GM12878 (cell line): ENCODE data around the gene PLXNB2. TPM values are rescaled to one million over a fixed set of nuclear protein-coding genes. Genes with fewer than 3 reads are reported as not detected.

Experiments used
- ATAC-seq: fragments of 200-7000 bp; cut with Tn5 transposase; 3 replicates; pipeline ENCODE4 v1.9.1; 2020; ENCODE audit warnings: mild to moderate bottlenecking, moderate library complexity
- BruUV-seq: library from RNA; stranded (reverse); fragments of 400-500 nt; replicated peaks from 2 replicates; lab custom pipeline; 2021; lab: Mats Ljungman, UMichigan
- CTCF ChIA-PET: fragments of 300-600 bp; sonication (Branson Sonifier 250); formaldehyde crosslinking; extraction: SDS; loops from one replicate; lab custom pipeline; 2021; ENCODE audit warnings: inconsistent platforms; lab: Yijun Ruan, JAX
- POLR2A ChIA-PET: fragments of 350-600 bp; formaldehyde crosslinking; extraction: SDS; loops from one replicate; lab custom pipeline; 2021; ENCODE audit warnings: inconsistent platforms; lab: Charles Lee
- RAD21 ChIA-PET: fragments of 300-600 bp; sonication (Branson Sonifier 250); formaldehyde crosslinking; loops from one replicate; lab custom pipeline; 2023; ENCODE audit warnings: antibody characterized with exemption; ENCODE audit not compliant: unreplicated experiment; lab: Charles Lee
- SMC1A ChIA-PET: fragments of 300-600 bp; sonication (Branson Sonifier 250); formaldehyde crosslinking; loops from one replicate; lab custom pipeline; 2023; ENCODE audit not compliant: unreplicated experiment, uncharacterized antibody; lab: Charles Lee
- DNase-seq: peaks from one replicate; pipeline ENCODE4 v3.0.0-alpha.2; 2011; ENCODE audit warnings: low read depth, low spot score
- FAIRE-seq: peaks from 3 replicates; lab custom pipeline; 2011; peaks lifted over from hg19 to GRCh38; lab: Jason Lieb, UNC
- H2AFZ ChIP-seq: 2 replicates; pipeline ENCODE4 v1.6.0; 2011; ENCODE audit warnings: low read depth, low read length, control low read depth; ENCODE audit not compliant: control insufficient read depth
- H3K27ac ChIP-seq: 2 replicates; pipeline ENCODE4 v1.5.1; 2011; ENCODE audit warnings: control low read depth; ENCODE audit not compliant: control insufficient read depth, insufficient read depth
- H3K27me3 ChIP-seq, 2 experiments: replicated peaks in 1 of 2; 2 replicates each; pipeline versions ENCODE4 v1.6.0 to v1.6.1; 2011; ENCODE audit warnings: low read length in 1 of 2; ENCODE audit not compliant: control insufficient read depth in 2 of 2, insufficient read depth in 2 of 2
- H3K36me3 ChIP-seq, 2 experiments: 2 replicates each; pipeline ENCODE4 v1.5.1; 2011; ENCODE audit warnings: low read length in 1 of 2; ENCODE audit not compliant: control insufficient read depth in 2 of 2, insufficient read depth in 2 of 2
- H3K4me1 ChIP-seq: 2 replicates; pipeline ENCODE4 v1.6.1; 2011; ENCODE audit warnings: mild to moderate bottlenecking, low read length, moderate library complexity, mixed read lengths; ENCODE audit not compliant: control insufficient read depth, insufficient read depth
- H3K4me2 ChIP-seq: 2 replicates; pipeline ENCODE4 v1.6.0; 2011; ENCODE audit warnings: control low read depth; ENCODE audit not compliant: control insufficient read depth, insufficient read depth
- H3K4me3 ChIP-seq: fragments of 200-600 bp; sonication (generic); 2 replicates; pipeline ENCODE4 v1.5.1; 2016
- H3K79me2 ChIP-seq: 2 replicates; pipeline ENCODE4 v1.6.0; 2011; ENCODE audit warnings: low read length; ENCODE audit not compliant: control insufficient read depth, insufficient read depth
- H3K9ac ChIP-seq: 2 replicates; pipeline ENCODE4 v1.8.0; 2011; ENCODE audit warnings: low read length, control low read depth, mixed read lengths; ENCODE audit not compliant: control insufficient read depth, insufficient read depth
- H3K9me3 ChIP-seq: replicated peaks from 3 replicates; pipeline ENCODE4 v1.5.1; 2011; ENCODE audit warnings: mild to moderate bottlenecking, low read length; ENCODE audit not compliant: control insufficient read depth, insufficient read depth
- H4K20me1 ChIP-seq: 2 replicates; pipeline ENCODE4 v1.6.0; 2011; ENCODE audit not compliant: control insufficient read depth, insufficient read depth
- BHLHE40 ChIP-seq, 2 experiments: fragments of 450-650 bp in 1 of 2; IDR thresholded peaks; 2 replicates each; pipeline ENCODE4 v1.6.1; 2011 to 2017; ENCODE audit warnings: low read depth in 2 of 2, borderline replicate concordance in 1 of 2, improper control_type of control experiment in 1 of 2, low read length in 1 of 2, mild to moderate bottlenecking in 1 of 2
- GABPA ChIP-seq: IDR thresholded peaks from 2 replicates; pipeline ENCODE4 v1.6.1; 2014; ENCODE audit warnings: antibody characterized with exemption, low read depth, mild to moderate bottlenecking, inconsistent platforms
- KDM1A ChIP-seq: fragments of 200-600 bp; sonication (generic); IDR thresholded peaks from 2 replicates; pipeline ENCODE4 v1.6.1; 2016; ENCODE audit warnings: borderline replicate concordance
- NRF1 ChIP-seq: conservative IDR thresholded peaks from 2 replicates; pipeline ENCODE4 v1.6.1; 2011; ENCODE audit warnings: mild to moderate bottlenecking, low read depth, low read length, improper control_type of control experiment
- RAD51 ChIP-seq: fragments of 450-650 bp; IDR thresholded peaks from 2 replicates; pipeline ENCODE4 v1.6.1; 2016; ENCODE audit warnings: moderate library complexity, mild to moderate bottlenecking, inconsistent platforms
- RB1 ChIP-seq: fragments of 450-650 bp; formaldehyde crosslinking; IDR thresholded peaks from 2 replicates; pipeline ENCODE4 v1.6.1; 2017; ENCODE audit warnings: mild to moderate bottlenecking, borderline replicate concordance
- SMC3 ChIP-seq: IDR thresholded peaks from 2 replicates; pipeline ENCODE4 v1.6.1; 2011; ENCODE audit warnings: low read length, improper control_type of control experiment, borderline replicate concordance
- WGBS: methylation state at CpG from one replicate; pipeline ENCODE4 v1.1.6; 2016; ENCODE audit warnings: low lambda C conversion rate; ENCODE audit not compliant: insufficient replicate concordance, insufficient coverage; ENCODE audit errors: missing lambda C conversion rate; 5-methylcytosine and 5-hydroxymethylcytosine counted together
- in situ Hi-C: fragments of 300-500 bp; cut with MboI; formaldehyde crosslinking; loops from 9 replicates; pipeline ENCODE4 v1.14.3; 2018; ENCODE audit warnings: mixed read lengths
- intact Hi-C: fragments of 100-400 bp; cut with micrococcal nuclease; formaldehyde crosslinking; loops from one replicate; pipeline ENCODE4 v1.14.2; 2022; ENCODE audit not compliant: unreplicated experiment
- polyA plus RNA-seq, 11 experiments: library from polyadenylated mRNA; depleted of rRNA in 4 of 11; unstranded in 6 of 11; stranded (reverse) in 5 of 11; fragments of >200 nt; fragmentation: Nextera tagmentation in 4 of 11; fragmentation: Illumina TruSeq in 1 of 11; extraction: Ambion mirVana in 4 of 11; extraction: Trizol in 1 of 11; gene quantifications; 1 replicate in 1 of 11; 2 replicates in 10 of 11; pipeline versions ENCODE4 v1.2.1 to v1.2.3, GENCODE V29; 2011 to 2016; ENCODE audit warnings: inconsistent platforms in 2 of 11, missing spikeins in 2 of 11, low read depth in 1 of 11
- total RNA-seq, 4 experiments: library from RNA; depleted of rRNA in 3 of 4; stranded (reverse); fragments of >200 nt in 3 of 4; fragmentation: Illumina TruSeq in 1 of 4; extraction: Trizol in 1 of 4; gene quantifications; 2 replicates each; pipeline versions ENCODE4 v1.2.1 to v1.2.3, GENCODE V29; 2013 to 2021
- TF ChIP-seq, protein P1 (sequence below): fragments of 150-350 bp; IDR thresholded peaks from 2 replicates; pipeline ENCODE4 v1.6.1; 2016; ENCODE audit warnings: low read depth, low read length
- TF ChIP-seq, protein P2 (sequence below): fragments of 450-650 bp; IDR thresholded peaks from 2 replicates; pipeline ENCODE4 v1.6.1; 2017; ENCODE audit warnings: mild to moderate bottlenecking

The PLXNB2 gene
- total and polyA plus RNA-seq, 10 of the 15 experiments (the other 5 are each of a cell fraction or from before 2014, with no cell fraction given): 0.68 to 134 (median 41.9) TPM

DNA sequence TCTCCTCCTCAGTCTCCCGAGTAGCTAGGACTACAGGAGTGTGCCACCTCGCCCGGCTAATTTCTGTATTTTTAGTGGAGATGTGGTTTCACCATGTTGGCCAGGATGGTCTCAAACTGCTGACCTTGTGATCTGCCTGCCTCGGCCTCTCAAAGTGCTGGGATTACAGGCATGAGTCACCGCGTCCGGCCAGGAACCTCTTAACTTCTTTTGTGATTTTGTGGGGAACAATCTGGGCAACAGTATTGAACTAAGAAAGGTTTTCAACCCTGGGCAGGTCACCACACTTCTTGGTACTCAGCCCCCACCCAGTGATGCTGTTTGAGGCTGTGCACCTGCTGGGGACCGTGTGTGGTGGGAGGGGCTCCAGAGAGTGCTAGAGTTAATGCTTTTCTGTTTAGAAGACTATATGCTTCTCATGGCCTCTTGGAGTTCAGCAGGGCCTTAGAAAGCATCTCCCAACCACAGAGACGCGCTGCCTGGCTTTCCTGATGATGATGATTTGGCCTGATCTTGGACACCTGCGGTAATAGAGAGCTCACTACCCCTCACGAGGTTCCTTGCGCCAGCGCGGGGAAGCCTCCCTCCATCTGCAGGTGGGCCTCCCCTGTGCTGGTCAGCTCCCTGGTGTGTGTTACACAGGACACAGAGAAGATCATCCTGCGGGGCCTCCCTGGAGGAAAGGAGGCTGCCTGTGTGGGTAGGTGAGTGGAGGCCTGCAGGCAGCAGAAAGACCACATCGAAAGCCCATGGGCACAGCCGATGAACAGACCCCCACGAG, 18.2 kb upstream of the PLXNB2 start:
- no peak overlapping the region for H3K4me3 ChIP-seq
- H3K36me3 ChIP-seq: no peaks in the 10 kb centered on the region
- H3K79me2 ChIP-seq: peaks cover 1% of the 10 kb centered on the region; the same call in 1 of the 2 replicates
- no peak for TF ChIP-seq RAD51
- TF ChIP-seq GABPA: no peak
- TF ChIP-seq RB1: no peak
- no peak for TF ChIP-seq SMC3
- no peak for TF ChIP-seq NRF1
- TF ChIP-seq KDM1A: no peak
- TF ChIP-seq BHLHE40 (IDR thresholded peaks at IDR 0.05; ENCODE audit: borderline replicate concordance in 1 of 2, low read depth in 2 of 2, low read length in 1 of 2): no peak
- TF ChIP-seq, protein P1, sequence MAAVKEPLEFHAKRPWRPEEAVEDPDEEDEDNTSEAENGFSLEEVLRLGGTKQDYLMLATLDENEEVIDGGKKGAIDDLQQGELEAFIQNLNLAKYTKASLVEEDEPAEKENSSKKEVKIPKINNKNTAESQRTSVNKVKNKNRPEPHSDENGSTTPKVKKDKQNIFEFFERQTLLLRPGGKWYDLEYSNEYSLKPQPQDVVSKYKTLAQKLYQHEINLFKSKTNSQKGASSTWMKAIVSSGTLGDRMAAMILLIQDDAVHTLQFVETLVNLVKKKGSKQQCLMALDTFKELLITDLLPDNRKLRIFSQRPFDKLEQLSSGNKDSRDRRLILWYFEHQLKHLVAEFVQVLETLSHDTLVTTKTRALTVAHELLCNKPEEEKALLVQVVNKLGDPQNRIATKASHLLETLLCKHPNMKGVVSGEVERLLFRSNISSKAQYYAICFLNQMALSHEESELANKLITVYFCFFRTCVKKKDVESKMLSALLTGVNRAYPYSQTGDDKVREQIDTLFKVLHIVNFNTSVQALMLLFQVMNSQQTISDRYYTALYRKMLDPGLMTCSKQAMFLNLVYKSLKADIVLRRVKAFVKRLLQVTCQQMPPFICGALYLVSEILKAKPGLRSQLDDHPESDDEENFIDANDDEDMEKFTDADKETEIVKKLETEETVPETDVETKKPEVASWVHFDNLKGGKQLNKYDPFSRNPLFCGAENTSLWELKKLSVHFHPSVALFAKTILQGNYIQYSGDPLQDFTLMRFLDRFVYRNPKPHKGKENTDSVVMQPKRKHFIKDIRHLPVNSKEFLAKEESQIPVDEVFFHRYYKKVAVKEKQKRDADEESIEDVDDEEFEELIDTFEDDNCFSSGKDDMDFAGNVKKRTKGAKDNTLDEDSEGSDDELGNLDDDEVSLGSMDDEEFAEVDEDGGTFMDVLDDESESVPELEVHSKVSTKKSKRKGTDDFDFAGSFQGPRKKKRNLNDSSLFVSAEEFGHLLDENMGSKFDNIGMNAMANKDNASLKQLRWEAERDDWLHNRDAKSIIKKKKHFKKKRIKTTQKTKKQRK: no peak
- TF ChIP-seq, protein P2, sequence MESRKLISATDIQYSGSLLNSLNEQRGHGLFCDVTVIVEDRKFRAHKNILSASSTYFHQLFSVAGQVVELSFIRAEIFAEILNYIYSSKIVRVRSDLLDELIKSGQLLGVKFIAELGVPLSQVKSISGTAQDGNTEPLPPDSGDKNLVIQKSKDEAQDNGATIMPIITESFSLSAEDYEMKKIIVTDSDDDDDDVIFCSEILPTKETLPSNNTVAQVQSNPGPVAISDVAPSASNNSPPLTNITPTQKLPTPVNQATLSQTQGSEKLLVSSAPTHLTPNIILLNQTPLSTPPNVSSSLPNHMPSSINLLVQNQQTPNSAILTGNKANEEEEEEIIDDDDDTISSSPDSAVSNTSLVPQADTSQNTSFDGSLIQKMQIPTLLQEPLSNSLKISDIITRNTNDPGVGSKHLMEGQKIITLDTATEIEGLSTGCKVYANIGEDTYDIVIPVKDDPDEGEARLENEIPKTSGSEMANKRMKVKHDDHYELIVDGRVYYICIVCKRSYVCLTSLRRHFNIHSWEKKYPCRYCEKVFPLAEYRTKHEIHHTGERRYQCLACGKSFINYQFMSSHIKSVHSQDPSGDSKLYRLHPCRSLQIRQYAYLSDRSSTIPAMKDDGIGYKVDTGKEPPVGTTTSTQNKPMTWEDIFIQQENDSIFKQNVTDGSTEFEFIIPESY: no peak
- H3K9me3 ChIP-seq: no peaks in the 10 kb centered on the region
- H3K9ac ChIP-seq: no peak overlapping the region
- no peak for FAIRE-seq
- SMC1A ChIA-PET: interaction anchor here (0.7 to 2.0 kb wide), 4 partner anchors 10 to 295 kb away, joined by 3 to 6 read pairs (median 4); partner anchors contain the start of gene HDAC10
- POLR2A ChIA-PET: interaction anchor here (0.7 to 1.8 kb wide), 4 partner anchors 11 to 49 kb away, joined by 3 to 4 read pairs (median 3); no protein-coding TSS in a partner anchor
- ATAC-seq: no peak
- in situ Hi-C loops (loop anchor here (5.0 kb wide), 1 partner anchor 48 kb away; no protein-coding TSS in a partner anchor), intact Hi-C loops (no loop called here)
- no peaks in the 10 kb centered on the region for H4K20me1 ChIP-seq
- RAD21 ChIA-PET: interaction anchor here (0.8 to 1.8 kb wide), 5 partner anchors 11 to 172 kb away, joined by 3 to 6 read pairs (median 4); partner anchors contain the start of gene PLXNB2
- 73% methylated on average over 16 of the region's 19 CpGs for WGBS
- no peak for DNase-seq
- CTCF ChIA-PET: interaction anchor here (0.7 to 4.2 kb wide), 14 partner anchors 9 to 231 kb away, joined by 3 to 36 read pairs (median 4); partner anchors contain the start of genes SCO2 and TUBGCP6
- no peak overlapping the region for H3K4me2 ChIP-seq
- H2AFZ ChIP-seq: no peak overlapping the region
- peaks cover 2% of the 10 kb centered on the region; the same call in 1 of the 2 replicates for H3K4me1 ChIP-seq
- BruUV-seq: no TSS peak
- no peak overlapping the region for H3K27ac ChIP-seq
- H3K27me3 ChIP-seq: no peaks in the 10 kb centered on the region
